Liver (tissue), 3 donors: ENCODE measurements around the gene WBP1.

Experiments used
- EGR1 ChIP-seq, 2 donors: IDR thresholded peaks; 2 replicates each; pipeline ENCODE4 v1.6.1; 2016 to 2018; ENCODE audit warnings: antibody characterized with exemption in 2 of 2, low read depth in 2 of 2
- TF ChIP-seq, protein P1 (sequence below): fragments of 150-350 bp; IDR thresholded peaks from 2 replicates; pipeline ENCODE4 v1.5.1; 2017; ENCODE audit warnings: improper control_type of control experiment, low read depth, low read length; ENCODE audit not compliant: missing input control
- donor health status: healthy.
- donor health status: healthy.

- no peak for TF ChIP-seq EGR1 (IDR thresholded peaks at IDR 0.05; ENCODE audit: low read depth in 2 of 2)
- TF ChIP-seq, protein P1, sequence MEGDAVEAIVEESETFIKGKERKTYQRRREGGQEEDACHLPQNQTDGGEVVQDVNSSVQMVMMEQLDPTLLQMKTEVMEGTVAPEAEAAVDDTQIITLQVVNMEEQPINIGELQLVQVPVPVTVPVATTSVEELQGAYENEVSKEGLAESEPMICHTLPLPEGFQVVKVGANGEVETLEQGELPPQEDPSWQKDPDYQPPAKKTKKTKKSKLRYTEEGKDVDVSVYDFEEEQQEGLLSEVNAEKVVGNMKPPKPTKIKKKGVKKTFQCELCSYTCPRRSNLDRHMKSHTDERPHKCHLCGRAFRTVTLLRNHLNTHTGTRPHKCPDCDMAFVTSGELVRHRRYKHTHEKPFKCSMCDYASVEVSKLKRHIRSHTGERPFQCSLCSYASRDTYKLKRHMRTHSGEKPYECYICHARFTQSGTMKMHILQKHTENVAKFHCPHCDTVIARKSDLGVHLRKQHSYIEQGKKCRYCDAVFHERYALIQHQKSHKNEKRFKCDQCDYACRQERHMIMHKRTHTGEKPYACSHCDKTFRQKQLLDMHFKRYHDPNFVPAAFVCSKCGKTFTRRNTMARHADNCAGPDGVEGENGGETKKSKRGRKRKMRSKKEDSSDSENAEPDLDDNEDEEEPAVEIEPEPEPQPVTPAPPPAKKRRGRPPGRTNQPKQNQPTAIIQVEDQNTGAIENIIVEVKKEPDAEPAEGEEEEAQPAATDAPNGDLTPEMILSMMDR = no peak
These were observed 4.0 kb downstream of the WBP1 start for GRCh38 chr2:74462054-74462785.
